ENCODE results near the gene RNF182. TPM values are rescaled to one million over a fixed set of nuclear protein-coding genes. Genes with fewer than 3 reads are reported as not detected.

RNF182 gene
- total RNA-seq, 1 experiment from 2014 or later = 3.7 TPM

- H3K4me1 ChIP-seq (ENCODE audit: insufficient read depth, low read length) = no peaks in the 10 kb centered on the region; the same call in 1 of the 2 replicates
- 100% methylated on average over 1 of the region's 9 CpGs for WGBS (ENCODE audit: extremely low coverage, insufficient read length, low lambda C conversion rate)
- H3K9me3 ChIP-seq (ENCODE audit: control insufficient read depth, low read depth, low read length) = no peaks in the 10 kb centered on the region
- no peak overlapping the region for H2BK5ac ChIP-seq (ENCODE audit: insufficient read length, low read length)
- TF ChIP-seq CTCF (conservative IDR thresholded peaks at IDR 0.05) = no peak
- H2BK120ac ChIP-seq (ENCODE audit: low read depth, low read length, poor library complexity, severe bottlenecking) = no peak overlapping the region
- no peak overlapping the region for H3K27ac ChIP-seq (ENCODE audit: insufficient read length, low read depth, low read length)
- H4K8ac ChIP-seq (replicated peaks; ENCODE audit: insufficient read length, low read depth, low read length) = no peak overlapping the region
- Mint-ChIP-seq H3K4me3 (no peak overlapping the region), H3K27ac (no peak overlapping the region), H3K27me3 (ENCODE audit: low read depth) (no peaks in the 10 kb centered on the region), H3K4me1 (peaks cover 7 to 14% of the 10 kb centered on the region in 2 experiments), H3K36me3 (ENCODE audit: insufficient read depth in 1 of 3, low read depth in 3 of 3) (peaks cover 0 to 17% (median 4%) of the 10 kb centered on the region in 3 experiments; a peak in 3 of 7 replicates), H3K9me3 (peaks cover 0 to 4% of the 10 kb centered on the region in 2 experiments; a peak in 2 of 5 replicates)
- H2AFZ ChIP-seq (ENCODE audit: low read length) = no peak overlapping the region
- no peak overlapping the region for H2BK15ac ChIP-seq (ENCODE audit: low read depth, low read length)
- no peaks in the 10 kb centered on the region for H3K79me1 ChIP-seq (ENCODE audit: insufficient read depth, low read depth, low read length, poor library complexity, severe bottlenecking)
- no peak overlapping the region for H2BK20ac ChIP-seq (ENCODE audit: low read depth, low read length, poor library complexity, severe bottlenecking)
- no peaks in the 10 kb centered on the region for H4K20me1 ChIP-seq (ENCODE audit: control insufficient read depth, insufficient read depth, insufficient read length)
- H3K9ac ChIP-seq (ENCODE audit: extremely low read depth, insufficient read length, low read length) = no peak overlapping the region
- no peak overlapping the region for H2BK12ac ChIP-seq (ENCODE audit: insufficient read length, low read depth, low read length)
- no peak overlapping the region for H3K4me2 ChIP-seq (ENCODE audit: insufficient read depth, insufficient read length, low read length)
- H3K27me3 ChIP-seq (ENCODE audit: insufficient read depth, low read length) = no peaks in the 10 kb centered on the region
- no peak overlapping the region for H3T11ph ChIP-seq (ENCODE audit: low read length)
- no peak for DNase-seq
- no peak overlapping the region for H2AK5ac ChIP-seq (ENCODE audit: insufficient read length, low read length)
- H3K18ac ChIP-seq (ENCODE audit: insufficient read length, low read depth, low read length) = no peak overlapping the region
- H3K79me2 ChIP-seq (ENCODE audit: insufficient read depth, low read length) = no peaks in the 10 kb centered on the region
- H3K56ac ChIP-seq (ENCODE audit: insufficient read length, low read depth, low read length) = no peak overlapping the region
- no peak overlapping the region for H4K91ac ChIP-seq (ENCODE audit: insufficient read length, low read depth, low read length)
- no peak overlapping the region for H4K5ac ChIP-seq (ENCODE audit: insufficient read length, low read depth, low read length)
- H3K4ac ChIP-seq (ENCODE audit: low read depth, low read length) = no peak overlapping the region
- H3K23ac ChIP-seq (ENCODE audit: insufficient read length, low read depth, low read length) = no peak overlapping the region
- H3K14ac ChIP-seq (ENCODE audit: insufficient read depth, low read length) = no peak overlapping the region
- no peaks in the 10 kb centered on the region for H3K23me2 ChIP-seq (ENCODE audit: insufficient read length, low read depth, low read length, poor library complexity, severe bottlenecking)
These were observed 54.8 kb downstream of the RNF182 start for GRCh38 chr6:13979284-13980171.
